Stimulated activated CD4-positive, alpha-beta T cell treated with anti-CD3 and anti-CD28 coated beads, Interleukin-12 subunit alpha, Interleukin-12 subunit beta, amount 100 ng/mL, for 24 hours (primary cell): ENCODE data around the gene ZNF593OS.
A peak's percentile ranks its signal among the peaks of the same experiment; 100 is the strongest.

Source experiments
- DNase-seq, 2 experiments: peaks; one replicate each; pipeline ENCODE4 v3.0.0-alpha.2; 2020; ENCODE audit warnings: low read depth in 2 of 2

Gene ZNF593OS

DNA sequence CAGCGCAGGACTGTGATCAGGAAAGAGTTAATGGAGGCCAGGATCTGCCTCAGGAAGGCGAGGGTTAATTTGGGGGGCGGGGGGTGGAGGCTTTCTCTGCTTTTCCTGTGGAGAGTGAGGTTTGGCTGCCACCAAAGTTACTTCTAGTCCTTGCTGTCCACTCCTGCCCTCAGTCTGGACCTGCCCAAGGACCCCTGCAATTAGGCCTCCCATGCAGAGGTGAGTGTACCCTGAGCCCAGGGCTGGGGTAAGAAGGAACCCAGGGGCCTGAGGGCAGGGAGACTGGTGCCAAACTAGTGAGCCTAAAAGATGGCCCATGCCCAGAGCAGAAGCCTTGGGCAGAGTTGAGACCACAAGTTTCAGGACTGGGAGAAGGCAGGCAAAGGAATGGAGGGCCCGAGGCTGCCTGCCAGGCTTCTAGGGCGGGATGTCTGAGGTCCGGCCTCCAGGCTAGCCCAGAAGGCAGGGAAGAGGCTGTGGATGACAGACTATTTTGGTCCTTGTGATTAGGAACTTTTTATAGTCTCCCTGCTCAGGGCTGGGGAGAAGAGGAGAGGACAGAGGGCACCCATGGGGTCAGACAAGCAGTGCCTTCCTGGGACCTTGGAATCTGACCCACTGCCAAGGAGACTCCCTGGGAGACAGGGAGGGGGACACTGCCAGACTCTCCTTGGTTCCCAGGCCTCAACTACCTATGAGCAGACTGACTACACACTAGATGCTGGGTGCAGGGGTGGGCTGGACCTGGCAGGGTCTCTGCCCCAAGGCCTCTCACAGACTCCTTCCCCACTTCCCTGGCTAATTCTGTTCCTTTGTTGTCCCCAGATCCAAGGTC lies 12.5 kb downstream of the ZNF593OS start, which contains the start of gene FAM110D:
Gene FAM110D (plus strand): TSS at position 172 of the 835 bp plus-strand sequence. CDS start 2,213 bp downstream, outside the sequence.
- DNase-seq: no peak

DNA sequence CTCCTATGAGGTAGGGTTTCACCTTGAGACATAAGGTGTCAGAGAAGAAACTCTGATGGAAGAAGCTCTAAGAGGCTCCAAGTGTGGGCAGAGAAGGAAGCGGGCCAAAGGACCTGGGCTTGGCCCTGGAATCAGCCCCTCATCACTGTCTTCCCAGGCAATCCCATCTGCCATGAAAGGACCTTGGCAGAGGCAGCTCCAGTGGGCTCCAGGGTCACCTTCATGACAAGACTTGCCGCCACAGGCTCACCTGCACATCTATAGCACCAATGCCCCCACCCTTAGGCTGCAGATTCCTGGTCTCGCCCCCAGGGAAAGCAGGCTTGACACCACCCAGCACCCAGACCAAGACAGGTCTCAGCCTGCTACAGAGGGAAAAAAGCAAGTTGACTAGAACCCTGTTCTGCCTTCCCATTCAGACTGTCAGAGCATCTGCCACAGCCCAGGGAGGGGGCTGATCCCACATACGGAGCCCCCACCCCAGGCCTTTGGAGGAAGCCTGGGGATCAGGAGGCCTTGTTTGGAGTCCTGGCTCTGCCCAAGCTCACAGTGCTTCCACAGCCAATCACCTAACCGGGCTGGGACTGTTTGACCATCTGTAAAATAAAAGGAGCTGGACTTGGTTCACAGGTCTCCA lies 13.2 kb downstream of the ZNF593OS start:
- no peak for DNase-seq

DNA sequence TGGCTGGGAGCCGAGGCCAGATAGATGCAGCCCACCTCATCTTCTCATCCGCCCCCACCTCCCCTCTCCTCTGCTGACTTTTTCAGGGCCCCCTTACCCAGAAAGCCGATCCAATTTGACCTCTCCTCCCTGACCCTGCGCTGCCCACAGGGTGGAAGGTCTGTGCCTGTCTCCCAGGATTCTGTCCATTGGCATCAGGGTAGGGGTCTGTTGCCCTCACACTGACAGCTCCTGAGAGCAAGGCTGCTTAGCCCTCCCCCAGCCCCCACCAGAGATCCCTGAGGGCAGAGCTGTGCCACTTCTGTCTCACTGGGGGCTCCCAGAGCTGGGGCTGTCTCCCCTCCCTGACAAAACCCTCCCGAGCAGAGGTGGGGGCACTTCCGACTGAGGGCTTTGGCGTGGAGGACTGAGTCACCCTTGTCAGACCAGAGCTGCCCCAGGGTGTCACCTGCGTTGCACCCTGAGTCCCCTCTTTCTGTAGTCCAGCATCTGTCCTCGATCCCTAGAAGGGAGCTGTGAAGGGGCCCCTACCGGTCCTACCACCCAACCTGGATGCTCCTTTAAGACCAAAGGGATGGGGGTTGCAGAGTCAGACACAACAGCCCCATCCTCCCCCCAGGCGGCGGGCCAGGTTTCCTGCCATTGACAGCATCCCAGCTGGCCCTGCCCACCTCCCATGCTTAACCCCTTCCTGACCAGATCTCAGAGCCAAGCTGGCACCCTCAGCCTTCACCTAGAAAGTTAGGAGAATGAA lies 15.2 kb downstream of the ZNF593OS start:
- no peak for DNase-seq

DNA sequence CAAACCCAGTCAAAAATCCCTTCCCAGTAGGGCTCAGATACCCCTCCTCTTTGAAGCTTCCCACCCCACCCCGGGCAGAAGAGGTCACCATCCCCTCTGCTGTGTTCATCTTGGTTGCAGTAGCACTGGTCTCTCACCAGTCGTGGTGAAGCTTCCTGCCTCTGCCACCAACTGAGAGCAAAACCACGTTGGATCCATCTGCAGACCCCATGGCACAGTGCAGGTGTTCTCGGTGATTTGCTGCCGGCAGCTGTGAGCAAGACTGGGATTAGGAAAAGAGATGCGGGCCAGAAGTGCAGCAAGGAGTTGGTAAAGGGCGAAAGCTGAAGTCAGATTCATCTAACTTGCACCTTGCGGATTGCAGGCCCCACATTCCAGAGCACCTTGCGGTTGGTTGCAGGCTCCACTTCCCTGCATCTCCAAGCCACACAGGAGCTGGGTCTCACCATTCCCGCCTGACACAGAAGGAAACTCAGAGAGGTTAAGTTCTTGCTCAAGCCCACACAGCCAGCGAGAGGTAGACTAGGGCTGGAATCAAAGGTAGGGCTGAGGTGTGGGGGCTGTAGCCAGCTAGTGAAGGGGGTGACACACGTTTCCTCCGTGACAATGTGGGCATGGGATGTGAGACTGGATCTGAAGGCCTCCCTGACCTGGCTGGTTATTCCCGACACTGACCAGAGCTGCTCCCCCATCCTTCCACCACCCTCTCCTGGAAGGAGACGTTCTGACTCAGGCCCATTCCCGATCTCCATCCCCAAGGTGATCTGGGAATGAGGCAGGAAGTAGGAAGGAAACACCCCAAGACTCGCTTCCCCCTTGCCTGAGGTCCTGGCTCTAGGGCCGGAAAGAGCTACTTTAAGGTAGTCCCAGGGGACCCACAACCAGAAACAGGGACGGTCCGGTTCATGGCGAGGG lies 16.0 kb downstream of the ZNF593OS start:
- DNase-seq: no peak

DNA sequence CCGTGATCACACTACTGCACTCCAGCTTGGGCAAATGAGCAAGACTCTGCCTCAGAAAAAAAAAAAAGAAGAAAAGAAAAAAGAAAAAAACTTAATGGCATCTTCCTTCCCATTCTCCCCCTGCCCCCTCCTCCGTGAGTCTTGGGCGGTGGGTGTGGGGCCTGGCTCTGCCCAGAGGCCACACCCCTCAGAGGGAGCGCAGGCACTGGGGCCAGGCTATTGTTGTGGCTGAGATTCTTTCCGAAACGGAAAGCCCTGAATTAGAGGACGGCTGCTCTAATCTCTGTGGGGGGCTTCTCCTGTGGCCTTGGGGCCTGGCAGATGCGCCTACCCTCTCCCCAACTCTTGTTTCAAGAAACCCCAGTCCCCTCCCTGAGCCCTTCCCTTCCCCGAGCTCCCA lies 16.9 kb downstream of the ZNF593OS start:
- DNase-seq: no peak

DNA sequence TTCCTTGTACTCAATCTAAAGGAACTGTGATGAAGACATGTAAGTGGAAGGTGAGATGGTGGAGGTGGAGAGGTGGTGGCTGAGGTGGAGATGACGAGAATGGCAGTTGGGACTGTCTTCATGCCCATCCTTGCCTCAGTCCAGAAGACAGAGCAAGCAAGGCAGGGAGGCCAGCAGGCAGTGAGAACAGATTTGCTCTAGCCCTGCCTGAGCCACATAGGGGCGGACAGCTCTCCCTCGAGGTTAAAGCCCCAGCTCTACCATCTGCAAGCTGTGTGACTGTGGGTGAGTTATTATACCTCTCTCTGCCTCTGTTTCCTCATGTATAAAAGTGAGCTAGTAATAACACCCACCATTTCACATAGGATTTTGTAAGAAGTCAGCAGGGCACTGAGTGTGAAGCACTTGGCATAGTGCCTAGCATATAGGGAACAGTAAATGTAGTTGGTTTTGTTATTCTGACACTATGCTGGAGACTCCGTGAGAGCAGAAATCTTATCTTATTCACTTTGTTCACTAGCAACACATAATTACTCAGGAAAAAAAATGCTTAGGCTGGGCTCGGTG lies 17.6 kb downstream of the ZNF593OS start:
- no peak for DNase-seq

DNA sequence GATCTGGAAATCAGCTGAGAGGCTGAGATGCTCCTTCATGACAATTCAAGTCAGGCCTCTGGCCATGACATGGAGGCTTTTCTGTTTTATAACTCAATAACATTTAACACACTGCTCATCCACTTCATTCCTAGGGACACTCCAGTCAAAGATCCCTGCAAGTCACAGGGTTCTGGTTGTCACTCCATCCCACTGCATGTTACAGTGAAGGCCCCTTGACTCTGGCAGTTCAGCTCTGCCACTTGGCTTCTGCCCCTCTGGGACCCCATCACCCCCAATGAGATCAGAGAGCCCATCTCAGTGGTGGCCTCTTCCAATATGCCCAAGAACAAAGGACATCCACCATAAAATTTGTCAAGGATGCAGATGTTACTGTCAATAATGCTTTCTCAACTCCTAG lies 22.7 kb downstream of the ZNF593OS start:
- no peak for DNase-seq

DNA sequence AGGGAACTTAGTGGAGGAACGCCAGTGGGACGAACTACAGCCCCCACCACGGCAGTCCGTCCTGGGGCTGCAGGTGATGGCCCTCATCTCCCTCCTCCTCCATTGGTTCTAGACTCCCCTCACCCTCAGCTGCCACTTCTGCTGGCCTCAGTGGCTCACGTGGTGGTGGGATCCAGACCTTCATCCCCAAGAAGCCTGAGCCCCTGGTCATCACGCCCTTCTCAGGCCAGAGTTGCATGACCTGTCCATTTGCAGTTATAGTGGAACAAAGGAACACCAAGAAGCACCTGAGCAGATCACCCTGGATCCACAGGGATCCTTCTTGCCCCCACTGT lies 25.7 kb downstream of the ZNF593OS start:
- no peak for DNase-seq

DNA sequence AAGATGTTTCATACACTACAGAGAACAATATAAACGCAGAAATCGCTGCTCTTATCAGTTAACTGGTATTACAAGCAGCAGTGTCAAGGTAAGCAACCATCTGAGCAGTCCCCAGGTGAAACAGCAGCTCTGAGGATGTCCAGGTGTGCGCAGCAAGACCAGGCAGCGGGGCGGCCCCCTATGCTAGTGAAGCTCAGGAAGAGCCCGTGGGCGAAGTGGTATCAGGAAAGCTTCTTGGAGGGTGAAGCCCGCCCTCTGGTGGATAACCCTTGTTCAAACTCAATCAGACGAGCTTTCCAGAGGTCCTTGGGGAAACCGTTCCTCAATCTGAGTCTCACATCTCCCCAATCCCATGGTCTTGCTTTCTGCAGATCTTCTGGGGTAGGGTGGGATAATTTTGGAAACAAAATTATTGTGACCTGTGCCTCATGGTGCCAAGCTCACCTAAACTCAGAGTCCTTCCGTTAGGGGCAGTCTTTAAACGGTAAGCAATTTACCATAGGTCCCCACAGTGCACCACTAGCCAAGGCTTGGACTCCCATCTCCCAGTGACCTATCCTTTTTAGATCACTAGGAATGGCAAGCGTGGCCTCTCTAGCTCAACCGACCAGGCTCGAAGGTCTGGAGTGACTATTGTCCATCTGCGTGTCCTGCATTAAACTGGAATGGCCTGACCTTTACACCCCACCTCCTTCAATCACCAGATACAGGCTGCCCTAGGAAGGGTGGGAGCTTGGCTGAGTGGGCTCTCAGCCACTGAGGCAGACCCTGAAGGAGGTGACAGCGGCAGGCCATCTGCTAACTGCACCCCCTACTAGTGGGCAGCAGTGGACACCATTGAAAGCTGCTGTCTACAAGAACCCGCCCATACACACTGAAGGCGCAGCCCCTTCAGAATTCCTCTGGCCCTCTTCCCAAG lies 26.3 kb downstream of the ZNF593OS start:
- peak; percentile 33 to 68 for DNase-seq

DNA sequence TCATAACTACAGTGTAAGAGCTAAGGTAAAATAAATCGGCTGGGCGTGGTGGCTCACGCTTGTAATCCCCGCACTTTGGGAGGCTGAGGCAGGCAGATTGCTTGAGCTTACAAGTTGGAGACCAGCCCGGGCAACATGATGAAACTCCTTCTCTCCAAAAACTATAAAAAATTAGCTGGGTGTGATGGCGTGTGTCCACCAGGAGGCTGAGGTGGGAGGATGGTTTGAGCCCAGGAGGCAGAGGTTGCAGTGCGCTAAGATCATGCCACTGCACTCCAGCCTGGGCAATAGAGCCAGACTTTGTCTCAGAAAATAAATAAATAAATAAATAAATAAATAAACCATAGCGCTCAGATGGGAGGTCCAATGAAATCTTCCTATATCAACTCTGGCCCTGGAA lies 29.5 kb downstream of the ZNF593OS start:
- no peak for DNase-seq

DNA sequence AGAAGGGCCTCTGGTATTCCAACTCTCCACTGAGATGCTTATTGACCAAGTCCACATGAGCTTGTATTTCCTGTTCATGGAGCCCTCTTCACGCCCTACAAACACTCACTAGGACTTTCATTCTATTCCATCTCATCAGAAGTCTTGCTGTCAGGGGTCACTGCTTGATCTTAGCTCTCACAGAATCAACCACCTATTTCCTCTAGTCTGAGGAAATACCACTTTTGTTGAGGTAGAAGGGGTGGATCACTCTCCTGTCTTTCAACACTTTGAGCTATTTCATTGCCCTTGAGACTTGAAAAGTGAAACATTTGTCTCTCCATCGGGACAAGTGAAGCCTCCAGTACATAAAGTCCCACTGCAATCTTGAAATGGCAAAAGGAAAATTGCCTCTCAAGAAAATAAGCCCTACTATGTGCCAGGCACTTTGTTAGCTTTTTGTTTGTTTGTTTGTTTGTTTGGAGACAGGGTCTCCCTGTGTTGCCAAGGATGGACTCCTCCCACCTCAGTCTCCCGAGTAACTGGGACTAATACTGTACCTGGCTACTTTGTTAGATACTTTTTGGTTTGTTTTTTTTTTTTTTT lies 32.6 kb downstream of the ZNF593OS start:
- DNase-seq: no peak

DNA sequence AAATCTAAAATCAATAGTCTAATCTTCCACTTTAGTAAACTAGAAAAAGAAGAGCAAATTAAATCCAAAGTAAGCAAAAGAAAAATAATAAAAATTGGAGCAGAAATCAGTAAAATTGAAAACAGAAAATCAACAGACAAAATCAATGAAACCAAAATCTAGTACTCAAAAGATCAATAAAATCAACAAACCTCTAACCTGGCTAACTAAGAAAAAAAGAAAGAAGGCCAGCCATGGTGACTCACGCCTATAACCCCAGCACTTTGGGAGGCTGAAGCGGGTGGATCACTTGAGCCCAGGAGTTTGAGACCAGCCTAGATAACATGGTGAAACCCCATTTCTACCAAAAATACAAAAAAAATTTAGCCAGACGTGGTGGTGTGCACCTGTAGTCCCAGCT lies 37.2 kb downstream of the ZNF593OS start:
- DNase-seq: no peak

DNA sequence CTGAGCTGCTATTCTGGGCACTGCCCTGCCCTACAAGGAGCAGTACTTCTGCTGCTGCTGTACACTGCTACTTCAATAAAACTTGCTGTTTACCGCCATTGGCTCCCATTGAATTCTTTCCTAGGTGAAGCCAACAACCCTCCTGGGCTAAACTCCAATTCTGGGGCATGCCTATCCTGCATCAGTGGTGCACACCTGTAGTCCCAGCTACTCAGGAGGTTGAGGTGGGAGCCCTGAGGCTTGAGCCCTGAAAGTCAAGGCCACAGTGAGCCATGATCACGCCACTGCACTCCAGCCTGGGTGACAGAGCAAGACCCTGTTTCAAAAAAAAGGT lies 38.8 kb downstream of the ZNF593OS start:
- DNase-seq: no peak

DNA sequence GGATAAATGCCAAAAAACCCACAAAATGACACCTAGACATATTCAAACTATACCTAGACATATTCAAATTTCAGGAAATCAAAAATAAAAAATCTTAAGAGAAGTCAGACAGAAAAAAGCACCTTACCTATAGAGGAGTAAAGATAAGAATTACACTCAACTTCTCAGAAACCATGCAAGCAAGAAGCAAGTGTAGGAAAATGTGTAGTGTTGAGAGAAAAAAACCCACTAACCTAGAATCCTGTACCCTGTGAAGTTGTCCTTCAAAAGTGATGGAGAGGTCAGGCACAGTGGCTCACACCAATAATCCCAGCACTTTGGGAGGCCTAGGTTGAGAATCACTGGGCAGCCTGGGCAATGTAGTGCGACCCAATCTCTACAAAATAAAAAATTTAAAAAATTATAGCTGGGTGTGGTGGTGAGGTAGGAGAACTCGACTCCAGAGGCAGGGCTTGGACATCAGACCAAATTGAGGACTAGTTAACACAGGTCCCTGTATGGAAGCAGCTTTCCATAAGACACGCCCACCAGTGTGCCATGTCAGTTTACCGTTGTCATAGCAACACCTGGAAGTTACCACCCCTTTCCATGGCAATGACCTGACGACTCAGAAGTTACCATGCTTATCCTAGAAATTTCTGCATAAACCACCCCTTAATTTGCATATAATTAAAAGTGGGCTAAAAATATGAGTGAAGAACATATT lies 39.4 kb downstream of the ZNF593OS start:
- no peak for DNase-seq

DNA sequence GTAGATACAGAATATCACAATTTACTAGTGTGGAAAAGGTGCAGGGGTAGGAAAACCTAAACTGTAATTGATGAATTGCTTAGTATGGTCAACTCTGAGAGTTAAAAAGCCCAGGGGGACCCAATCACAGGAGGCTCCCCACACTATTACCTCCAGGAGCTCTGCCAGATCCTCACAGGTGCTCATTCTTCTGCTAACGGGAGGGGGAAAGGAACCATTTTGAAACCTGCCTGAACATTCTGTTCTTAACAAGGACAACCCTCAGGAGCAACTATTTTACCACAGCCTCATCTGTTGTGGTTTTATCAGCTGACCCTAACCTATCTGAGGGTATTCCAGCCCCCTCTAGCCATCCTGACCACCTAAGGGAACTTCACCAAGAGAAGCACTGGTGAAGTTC lies 40.9 kb downstream of the ZNF593OS start:
- no peak for DNase-seq

DNA sequence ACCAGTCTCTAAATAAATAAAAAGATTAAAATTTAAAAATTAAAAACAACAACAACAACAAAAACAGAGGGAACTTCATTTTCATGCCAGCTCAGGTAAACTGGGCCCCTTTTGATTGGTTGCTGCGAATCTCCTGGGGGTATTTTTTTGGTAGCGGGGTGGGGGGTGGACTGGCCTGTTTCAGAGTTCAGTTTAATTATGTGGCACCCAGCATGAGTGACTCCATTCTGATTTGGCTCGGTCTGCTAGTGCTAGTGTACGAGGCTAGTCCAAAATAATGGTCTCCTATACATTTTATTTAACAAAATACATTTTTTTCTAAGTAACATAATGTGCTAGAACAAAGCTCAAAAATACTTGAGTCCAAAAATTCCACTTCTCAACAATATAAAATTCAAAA lies 41.9 kb downstream of the ZNF593OS start:
- no peak for DNase-seq

DNA sequence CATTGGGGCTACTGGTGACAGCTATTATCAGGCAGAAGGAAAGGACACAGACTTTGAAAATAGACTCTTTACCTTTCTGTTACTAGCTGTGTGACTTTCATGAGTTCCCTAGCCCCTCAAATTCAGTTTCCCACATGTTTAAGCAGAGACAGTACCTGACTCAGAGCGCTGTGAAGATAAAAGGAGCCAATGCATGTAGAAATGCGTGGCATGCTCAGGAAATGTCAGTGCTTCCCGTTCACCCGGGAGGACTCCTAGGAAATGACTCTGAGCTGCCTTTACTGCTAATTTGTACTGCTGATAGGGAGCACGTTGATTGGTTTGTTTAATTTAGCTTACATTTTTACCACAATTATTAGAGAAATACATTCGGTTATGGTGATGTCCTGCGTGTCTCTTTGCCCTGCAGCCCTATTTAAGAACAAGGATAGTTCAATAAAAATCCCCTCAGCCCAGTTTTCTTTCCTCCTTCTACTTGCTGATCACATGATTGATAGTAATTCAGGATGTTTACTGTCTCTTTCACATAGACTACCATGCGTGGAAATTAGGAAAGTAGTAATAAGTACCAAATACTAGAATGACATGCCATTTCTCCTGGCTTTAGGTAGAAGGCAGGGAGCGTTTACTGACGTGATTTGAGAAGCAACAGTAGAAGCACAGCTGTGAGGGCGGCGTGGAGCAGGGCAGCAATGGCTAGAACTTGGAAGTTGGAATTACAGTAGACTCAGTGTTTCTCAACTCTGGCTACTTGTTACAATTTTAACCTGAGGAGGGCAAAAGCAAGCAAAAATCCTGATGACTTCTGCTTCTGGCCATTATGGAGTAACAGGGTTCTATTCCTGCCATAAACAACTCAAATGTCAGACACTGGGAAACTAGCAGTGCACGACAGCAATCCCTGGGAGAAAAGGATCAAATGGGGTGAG lies 44.1 kb downstream of the ZNF593OS start:
- no peak for DNase-seq
